Measurements from ENCODE around the gene FOXO1.

- no peak for TF ChIP-seq POLR2A (IDR thresholded peaks at IDR 0.05; ENCODE audit: low read length)
- no peak for TF ChIP-seq GATA1 (IDR thresholded peaks at IDR 0.05; ENCODE audit: low read depth, low read length)
Measured at GRCh38 chr13:40608308-40608707, 58.1 kb downstream of the FOXO1 start.
